Fibroblast of peridontal ligament (primary cell): Measurements from ENCODE around the gene TTC7B.
A peak's percentile ranks its signal among the peaks of the same experiment; 100 is the strongest.
"Not testable (repeated sequence)": the region's sequence is repeated elsewhere in the genome, so short reads cannot be mapped to it uniquely, and the experiment has no call there.

Source experiments
- DNase-seq: peaks from one replicate; pipeline ENCODE4 v3.0.0-alpha.2; 2010; ENCODE audit errors: extremely low read depth

The TTC7B gene

GRCh38 chr14:90531497-90531896 lies 284.7 kb downstream of the TTC7B start:
- no peak for DNase-seq

- DNase-seq = no peak
Observed at GRCh38 chr14:90530523-90530922, 285.7 kb downstream of the TTC7B start.

- DNase-seq = no peak
Observed at GRCh38 chr14:90527978-90528377, 288.3 kb downstream of the TTC7B start.

GRCh38 chr14:90526536-90526935 lies 289.7 kb downstream of the TTC7B start:
- not testable (repeated sequence) for DNase-seq

GRCh38 chr14:90525353-90526028 lies 290.7 kb downstream of the TTC7B start:
- DNase-seq = not testable (repeated sequence)

GRCh38 chr14:90523961-90524875 lies 292.0 kb downstream of the TTC7B start:
- DNase-seq = no peak

- peak; percentile 40 for DNase-seq
Observed at GRCh38 chr14:90523544-90523943, 292.7 kb downstream of the TTC7B start.

- DNase-seq = peak; percentile 8
Observed at GRCh38 chr14:90522571-90523191, 293.5 kb downstream of the TTC7B start.

- no peak for DNase-seq
Observed at GRCh38 chr14:90521930-90522483, 294.2 kb downstream of the TTC7B start.

GRCh38 chr14:90521084-90521929 lies 294.9 kb downstream of the TTC7B start:
- DNase-seq = peak; percentile 5

GRCh38 chr14:90520326-90520725 lies 295.9 kb downstream of the TTC7B start:
- no peak for DNase-seq

GRCh38 chr14:90519262-90519920 lies 296.8 kb downstream of the TTC7B start:
- no peak for DNase-seq

- no peak for DNase-seq
Observed at GRCh38 chr14:90518941-90519256, 297.3 kb downstream of the TTC7B start.

GRCh38 chr14:90518069-90518940 lies 297.9 kb downstream of the TTC7B start:
- no peak for DNase-seq

GRCh38 chr14:90517076-90517841 lies 299.0 kb downstream of the TTC7B start:
- no peak for DNase-seq

GRCh38 chr14:90514566-90514965 lies 301.7 kb downstream of the TTC7B start:
- DNase-seq = no peak

GRCh38 chr14:90514015-90514398 lies 302.2 kb downstream of the TTC7B start:
- no peak for DNase-seq

- DNase-seq = no peak
Observed at GRCh38 chr14:90513161-90514014, 302.8 kb downstream of the TTC7B start.
